Astrocyte of the spinal cord (primary cell): ENCODE measurements around the gene PRKD3.

Experiments used
- DNase-seq: peaks from one replicate; pipeline ENCODE4 v3.0.0; 2011; ENCODE audit warnings: low read depth, low spot score
- H3K4me3 ChIP-seq: 2 replicates; pipeline ENCODE4 v1.5.1; 2011; ENCODE audit warnings: low read depth, mild to moderate bottlenecking, low read length, moderate library complexity
- CTCF ChIP-seq: IDR thresholded peaks from 2 replicates; pipeline ENCODE4 v1.5.1; 2012; ENCODE audit warnings: low read depth, mild to moderate bottlenecking, low read length, inconsistent platforms
- in situ Hi-C: cut with HindIII; loops from 2 replicates; pipeline ENCODE4 v1.10.0; 2017; ENCODE audit warnings: low sequenced_read_pairs

The PRKD3 gene

GRCh38 chr2:37365669-37366068, 41.0 kb upstream of the PRKD3 start:
- in situ Hi-C loops, result no loop called here
- TF ChIP-seq CTCF, result no peak
- H3K4me3 ChIP-seq, result no peak overlapping the region
- DNase-seq, result no peak

GRCh38 chr2:37364351-37364750, 39.7 kb upstream of the PRKD3 start:
- no peak overlapping the region for H3K4me3 ChIP-seq
- TF ChIP-seq CTCF, result no peak
- in situ Hi-C loops, result no loop called here
- DNase-seq, result no peak

GRCh38 chr2:37361994-37362698, 37.5 kb upstream of the PRKD3 start:
- DNase-seq, result no peak
- no peak overlapping the region for H3K4me3 ChIP-seq
- no peak for TF ChIP-seq CTCF
- in situ Hi-C loops, result no loop called here

- DNase-seq, result no peak
- no peak overlapping the region for H3K4me3 ChIP-seq
- TF ChIP-seq CTCF, result no peak
- in situ Hi-C loops, result no loop called here
Observed at GRCh38 chr2:37361216-37361815, 36.7 kb upstream of the PRKD3 start.

- in situ Hi-C loops, result no loop called here
- TF ChIP-seq CTCF, result no peak
- H3K4me3 ChIP-seq, result no peak overlapping the region
- DNase-seq, result no peak
Observed at GRCh38 chr2:37358466-37358865, 33.8 kb upstream of the PRKD3 start.

GRCh38 chr2:37357530-37357929, 32.9 kb upstream of the PRKD3 start:
- no peak for TF ChIP-seq CTCF
- no peak overlapping the region for H3K4me3 ChIP-seq
- DNase-seq, result no peak
- in situ Hi-C loops, result no loop called here
